ENCODE data around the gene RAD21L1.

RAD21L1 gene

GRCh38 chr20:1274485-1275311, 48.9 kb downstream of the RAD21L1 start:
- no peak for DNase-seq

- no peak for DNase-seq
Observed at GRCh38 chr20:1275919-1276318, 50.1 kb downstream of the RAD21L1 start.

- no peak for DNase-seq
Observed at GRCh38 chr20:1277529-1278322, 51.9 kb downstream of the RAD21L1 start.

- no peak for DNase-seq
Observed at GRCh38 chr20:1278993-1279392, 53.1 kb downstream of the RAD21L1 start.

- no peak for DNase-seq
Observed at GRCh38 chr20:1280195-1281102, 54.6 kb downstream of the RAD21L1 start.

- peak; percentile 10 for DNase-seq
Observed at GRCh38 chr20:1281279-1282057, 55.6 kb downstream of the RAD21L1 start.

GRCh38 chr20:1282966-1283365, 57.1 kb downstream of the RAD21L1 start:
- DNase-seq, result no peak

GRCh38 chr20:1283522-1284510, 58.0 kb downstream of the RAD21L1 start:
- DNase-seq, result no peak

- no peak for DNase-seq
Observed at GRCh38 chr20:1286267-1287024, 60.6 kb downstream of the RAD21L1 start.

GRCh38 chr20:1287306-1287705, 61.5 kb downstream of the RAD21L1 start:
- no peak for DNase-seq

GRCh38 chr20:1287787-1288569, 62.1 kb downstream of the RAD21L1 start:
- no peak for DNase-seq

- DNase-seq, result no peak
Observed at GRCh38 chr20:1291191-1291741, 65.4 kb downstream of the RAD21L1 start.

GRCh38 chr20:1292620-1293019, 66.8 kb downstream of the RAD21L1 start:
- no peak for DNase-seq

GRCh38 chr20:1293641-1294379, 68.0 kb downstream of the RAD21L1 start:
- no peak for DNase-seq

GRCh38 chr20:1294497-1294896, 68.7 kb downstream of the RAD21L1 start:
- DNase-seq, result no peak

GRCh38 chr20:1295276-1295930, 69.6 kb downstream of the RAD21L1 start:
- no peak for DNase-seq

- DNase-seq, result no peak
Observed at GRCh38 chr20:1296117-1296610, 70.3 kb downstream of the RAD21L1 start.
